OCI-LY7 (cell line): ENCODE measurements around the gene OR52W1. TPM values are rescaled to one million over a fixed set of nuclear protein-coding genes. Genes with fewer than 3 reads are reported as not detected.

Source experiments
- BruUV-seq: library from RNA; stranded (reverse); fragments of 400-500 nt; replicated peaks from 2 replicates; lab custom pipeline; 2021; lab: Mats Ljungman, UMichigan
- CTCF ChIA-PET: fragments of 300-600 bp; sonication (Branson Sonifier 250); formaldehyde crosslinking; loops from one replicate; lab custom pipeline; 2022; ENCODE audit warnings: antibody characterized with exemption; ENCODE audit not compliant: unreplicated experiment; lab: Charles Lee
- POLR2A ChIA-PET: fragments of 300-600 bp; sonication (Branson Sonifier 250); formaldehyde crosslinking; loops from one replicate; lab custom pipeline; 2022; ENCODE audit warnings: antibody characterized with exemption; lab: Charles Lee
- DNase-seq: peaks from one replicate; pipeline ENCODE4 v3.0.0-alpha.2; 2015; ENCODE audit warnings: low spot score
- H2AFZ ChIP-seq: fragments of 200-600 bp; sonication (generic), shearing (Covaris generic); 2 replicates; pipeline ENCODE4 v1.6.1; 2014; ENCODE audit warnings: mild to moderate bottlenecking, antibody characterized with exemption, low read length, moderate library complexity
- H3K27ac ChIP-seq: fragments of 200-600 bp; sonication (generic); 2 replicates; pipeline ENCODE4 v1.5.1; 2014; ENCODE audit warnings: mixed run types, low read depth, mild to moderate bottlenecking, moderate library complexity, low read length, inconsistent platforms; ENCODE audit not compliant: poor library complexity, severe bottlenecking
- H3K36me3 ChIP-seq: fragments of 200-600 bp; sonication (generic); 2 replicates; pipeline ENCODE4 v1.6.1; 2014; ENCODE audit warnings: mild to moderate bottlenecking, antibody characterized with exemption, low read length, moderate library complexity, mixed read lengths; ENCODE audit not compliant: insufficient read depth
- H3K4me1 ChIP-seq: fragments of 200-600 bp; sonication (generic); 2 replicates; pipeline ENCODE4 v1.5.1; 2014; ENCODE audit warnings: mild to moderate bottlenecking, low read length; ENCODE audit not compliant: insufficient read depth, poor library complexity, severe bottlenecking
- H3K4me2 ChIP-seq: fragments of 200-600 bp; sonication (generic); 2 replicates; pipeline ENCODE4 v1.6.1; 2014; ENCODE audit warnings: mild to moderate bottlenecking, low read length
- H3K4me3 ChIP-seq: fragments of 200-600 bp; sonication (generic); 2 replicates; pipeline ENCODE4 v1.5.1; 2014; ENCODE audit warnings: mild to moderate bottlenecking, low read depth, low read length; ENCODE audit not compliant: poor library complexity, severe bottlenecking
- H3K79me2 ChIP-seq: fragments of 200-600 bp; sonication (generic); 2 replicates; pipeline ENCODE4 v1.6.1; 2016; ENCODE audit warnings: low read depth, mild to moderate bottlenecking, low read length, moderate library complexity, mixed read lengths; ENCODE audit not compliant: insufficient read depth
- H3K9me2 ChIP-seq: fragments of 200-600 bp; sonication (generic); 2 replicates; pipeline ENCODE4 v1.6.1; 2016; ENCODE audit warnings: mild to moderate bottlenecking, low read length, mixed read lengths; ENCODE audit not compliant: insufficient read depth
- H3K9me3 ChIP-seq: fragments of 200-600 bp; sonication (generic); 2 replicates; pipeline ENCODE4 v1.6.1; 2014; ENCODE audit warnings: mild to moderate bottlenecking, mixed run types, low read length, mixed read lengths
- H4K20me1 ChIP-seq: fragments of 200-600 bp; sonication (generic); 2 replicates; pipeline ENCODE4 v1.6.1; 2014; ENCODE audit warnings: mild to moderate bottlenecking, antibody characterized with exemption, low read length, moderate library complexity, mixed read lengths; ENCODE audit not compliant: insufficient read depth
- EZH2phosphoT487 ChIP-seq: fragments of 200-600 bp; sonication (generic); IDR thresholded peaks from 2 replicates; pipeline ENCODE4 v1.6.1; 2018; ENCODE audit warnings: low read depth, borderline replicate concordance, mild to moderate bottlenecking, mixed run types, antibody characterized with exemption, low read length, moderate library complexity, mixed read lengths
- intact Hi-C: fragments of 100-400 bp; cut with micrococcal nuclease; formaldehyde crosslinking; loops from one replicate; pipeline ENCODE4 v1.10.0; 2022; ENCODE audit not compliant: unreplicated experiment
- total RNA-seq, 2 experiments: library from RNA; depleted of rRNA in 1 of 2; stranded (reverse); fragments of >200 nt in 1 of 2; shearing (Covaris generic) in 1 of 2; gene quantifications; 2 replicates each; pipeline ENCODE4 v1.2.3, GENCODE V29; 2014 to 2022
- TF ChIP-seq, protein P1 (sequence below): fragments of 200-600 bp; sonication (generic); conservative IDR thresholded peaks from 2 replicates; pipeline ENCODE4 v1.5.1; 2014; ENCODE audit warnings: mild to moderate bottlenecking, antibody characterized with exemption, low read length, moderate library complexity, mixed read lengths

The OR52W1 gene
- total RNA-seq, 2 experiments from 2014 or later: not detected

DNA sequence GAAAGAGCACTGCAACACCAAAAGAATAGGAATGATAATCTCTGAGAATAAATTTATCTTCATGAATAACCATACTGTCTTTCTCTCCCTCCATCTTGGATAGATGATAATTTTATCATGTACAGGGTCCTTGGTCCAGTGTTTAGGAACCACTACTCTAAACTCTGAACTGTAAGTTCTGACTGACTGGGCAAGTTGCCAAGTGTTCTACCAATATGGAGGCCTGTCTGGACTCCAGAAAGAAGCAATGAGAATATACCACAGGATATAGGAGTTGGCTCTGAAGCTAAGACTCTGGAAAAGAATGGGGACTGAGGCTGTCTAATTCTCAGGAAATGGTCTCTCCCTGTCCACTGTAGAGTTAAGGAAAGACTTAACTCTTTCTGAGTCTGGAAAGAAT lies 33.9 kb downstream of the OR52W1 start:
- no TSS peak for BruUV-seq
- ChIA-PET CTCF (no interaction called here), POLR2A (interaction anchor here (0.7 to 2.1 kb wide), 5 partner anchors 9 to 158 kb away, joined by 3 to 6 read pairs (median 5); no protein-coding TSS in a partner anchor)
- Histone ChIP-seq H3K9me2 (no peaks in the 10 kb centered on the region), H3K27ac (no peak overlapping the region), H3K4me2 (peak overlapping the region; percentile 88), H3K4me3 (no peak overlapping the region), H3K4me1 (peaks cover 18% of the 10 kb centered on the region), H2AFZ (no peak overlapping the region), H3K79me2 (peaks cover 19% of the 10 kb centered on the region; the same call in 1 of the 2 replicates), H3K9me3 (no peaks in the 10 kb centered on the region), H3K36me3 (no peaks in the 10 kb centered on the region; the same call in 1 of the 2 replicates), H4K20me1 (no peaks in the 10 kb centered on the region; the same call in 1 of the 2 replicates)
- intact Hi-C loops: loop anchor here (10.0 kb wide), 3 partner anchors 452 to 692 kb away; partner anchors contain the start of genes MRPL17, OR2D3, TRIM22 and TRIM5
- no peak for TF ChIP-seq EZH2phosphoT487
- TF ChIP-seq, protein P1, sequence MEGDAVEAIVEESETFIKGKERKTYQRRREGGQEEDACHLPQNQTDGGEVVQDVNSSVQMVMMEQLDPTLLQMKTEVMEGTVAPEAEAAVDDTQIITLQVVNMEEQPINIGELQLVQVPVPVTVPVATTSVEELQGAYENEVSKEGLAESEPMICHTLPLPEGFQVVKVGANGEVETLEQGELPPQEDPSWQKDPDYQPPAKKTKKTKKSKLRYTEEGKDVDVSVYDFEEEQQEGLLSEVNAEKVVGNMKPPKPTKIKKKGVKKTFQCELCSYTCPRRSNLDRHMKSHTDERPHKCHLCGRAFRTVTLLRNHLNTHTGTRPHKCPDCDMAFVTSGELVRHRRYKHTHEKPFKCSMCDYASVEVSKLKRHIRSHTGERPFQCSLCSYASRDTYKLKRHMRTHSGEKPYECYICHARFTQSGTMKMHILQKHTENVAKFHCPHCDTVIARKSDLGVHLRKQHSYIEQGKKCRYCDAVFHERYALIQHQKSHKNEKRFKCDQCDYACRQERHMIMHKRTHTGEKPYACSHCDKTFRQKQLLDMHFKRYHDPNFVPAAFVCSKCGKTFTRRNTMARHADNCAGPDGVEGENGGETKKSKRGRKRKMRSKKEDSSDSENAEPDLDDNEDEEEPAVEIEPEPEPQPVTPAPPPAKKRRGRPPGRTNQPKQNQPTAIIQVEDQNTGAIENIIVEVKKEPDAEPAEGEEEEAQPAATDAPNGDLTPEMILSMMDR: no peak
- DNase-seq: no peak

DNA sequence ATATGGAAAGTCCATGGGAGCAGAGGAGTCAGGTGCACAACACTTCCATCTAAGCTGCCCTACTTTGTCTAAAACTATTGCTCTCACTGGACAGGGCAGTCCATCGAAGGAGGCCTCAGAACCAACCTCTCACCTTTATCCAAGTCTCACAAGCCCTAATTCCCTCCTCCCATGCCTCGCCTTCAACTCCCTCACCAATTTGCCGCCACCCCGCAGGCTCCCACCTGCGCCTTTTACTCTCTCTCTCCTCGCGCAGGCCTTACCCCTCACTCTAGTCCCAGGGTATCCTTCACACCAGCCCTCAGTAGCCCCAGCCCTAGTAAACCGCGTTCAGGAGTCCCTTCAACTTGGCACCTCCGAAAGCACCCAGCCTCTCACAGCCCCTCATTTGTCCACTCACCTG lies 35.0 kb downstream of the OR52W1 start:
- Histone ChIP-seq H3K79me2 (peaks cover 19% of the 10 kb centered on the region; the same call in 1 of the 2 replicates), H3K4me1 (peaks cover 29% of the 10 kb centered on the region), H4K20me1 (no peaks in the 10 kb centered on the region; the same call in 1 of the 2 replicates), H3K36me3 (no peaks in the 10 kb centered on the region), H3K4me2 (peak overlapping the region; percentile 88), H3K9me2 (no peaks in the 10 kb centered on the region), H3K4me3 (peak overlapping the region; percentile 86), H2AFZ (peak overlapping the region; percentile 60; the same call in 1 of the 2 replicates), H3K9me3 (no peaks in the 10 kb centered on the region), H3K27ac (no peak overlapping the region)
- no peak for DNase-seq
- no peak for TF ChIP-seq EZH2phosphoT487
- TF ChIP-seq, protein P1: no peak
- CTCF ChIA-PET: interaction anchor here (0.7 kb wide), 1 partner anchor 129 kb away, joined by 3 read pairs; no protein-coding TSS in a partner anchor
- intact Hi-C loops: loop anchor here (10.0 kb wide), 3 partner anchors 451 to 691 kb away; partner anchors contain the start of genes MRPL17, OR2D3, TRIM22 and TRIM5
- POLR2A ChIA-PET: interaction anchor here (1.0 to 2.1 kb wide), 3 partner anchors 10 to 66 kb away, joined by 5 to 6 read pairs (median 5); no protein-coding TSS in a partner anchor
- no TSS peak for BruUV-seq
